GM12878 (cell line): ENCODE data around the gene RBBP6. TPM values are rescaled to one million over a fixed set of nuclear protein-coding genes. Genes with fewer than 3 reads are reported as not detected.

Experiments used
- ATAC-seq: fragments of 200-7000 bp; cut with Tn5 transposase; 3 replicates; pipeline ENCODE4 v1.9.1; 2020; ENCODE audit warnings: mild to moderate bottlenecking, moderate library complexity
- BruUV-seq: library from RNA; stranded (reverse); fragments of 400-500 nt; replicated peaks from 2 replicates; lab custom pipeline; 2021; lab: Mats Ljungman, UMichigan
- CTCF ChIA-PET: fragments of 300-600 bp; sonication (Branson Sonifier 250); formaldehyde crosslinking; extraction: SDS; loops from one replicate; lab custom pipeline; 2021; ENCODE audit warnings: inconsistent platforms; lab: Yijun Ruan, JAX
- POLR2A ChIA-PET: fragments of 350-600 bp; formaldehyde crosslinking; extraction: SDS; loops from one replicate; lab custom pipeline; 2021; ENCODE audit warnings: inconsistent platforms; lab: Charles Lee
- RAD21 ChIA-PET: fragments of 300-600 bp; sonication (Branson Sonifier 250); formaldehyde crosslinking; loops from one replicate; lab custom pipeline; 2023; ENCODE audit warnings: antibody characterized with exemption; ENCODE audit not compliant: unreplicated experiment; lab: Charles Lee
- SMC1A ChIA-PET: fragments of 300-600 bp; sonication (Branson Sonifier 250); formaldehyde crosslinking; loops from one replicate; lab custom pipeline; 2023; ENCODE audit not compliant: unreplicated experiment, uncharacterized antibody; lab: Charles Lee
- DNase-seq: peaks from one replicate; pipeline ENCODE4 v3.0.0-alpha.2; 2011; ENCODE audit warnings: low read depth, low spot score
- FAIRE-seq: peaks from 3 replicates; lab custom pipeline; 2011; peaks lifted over from hg19 to GRCh38; lab: Jason Lieb, UNC
- H2AFZ ChIP-seq: 2 replicates; pipeline ENCODE4 v1.6.0; 2011; ENCODE audit warnings: low read depth, low read length, control low read depth; ENCODE audit not compliant: control insufficient read depth
- H3K27ac ChIP-seq: 2 replicates; pipeline ENCODE4 v1.5.1; 2011; ENCODE audit warnings: control low read depth; ENCODE audit not compliant: control insufficient read depth, insufficient read depth
- H3K27me3 ChIP-seq, 2 experiments: replicated peaks in 1 of 2; 2 replicates each; pipeline versions ENCODE4 v1.6.0 to v1.6.1; 2011; ENCODE audit warnings: low read length in 1 of 2; ENCODE audit not compliant: control insufficient read depth in 2 of 2, insufficient read depth in 2 of 2
- H3K36me3 ChIP-seq, 2 experiments: 2 replicates each; pipeline ENCODE4 v1.5.1; 2011; ENCODE audit warnings: low read length in 1 of 2; ENCODE audit not compliant: control insufficient read depth in 2 of 2, insufficient read depth in 2 of 2
- H3K4me1 ChIP-seq: 2 replicates; pipeline ENCODE4 v1.6.1; 2011; ENCODE audit warnings: mild to moderate bottlenecking, low read length, moderate library complexity, mixed read lengths; ENCODE audit not compliant: control insufficient read depth, insufficient read depth
- H3K4me2 ChIP-seq: 2 replicates; pipeline ENCODE4 v1.6.0; 2011; ENCODE audit warnings: control low read depth; ENCODE audit not compliant: control insufficient read depth, insufficient read depth
- H3K4me3 ChIP-seq: fragments of 200-600 bp; sonication (generic); 2 replicates; pipeline ENCODE4 v1.5.1; 2016
- H3K79me2 ChIP-seq: 2 replicates; pipeline ENCODE4 v1.6.0; 2011; ENCODE audit warnings: low read length; ENCODE audit not compliant: control insufficient read depth, insufficient read depth
- H3K9ac ChIP-seq: 2 replicates; pipeline ENCODE4 v1.8.0; 2011; ENCODE audit warnings: low read length, control low read depth, mixed read lengths; ENCODE audit not compliant: control insufficient read depth, insufficient read depth
- H3K9me3 ChIP-seq: replicated peaks from 3 replicates; pipeline ENCODE4 v1.5.1; 2011; ENCODE audit warnings: mild to moderate bottlenecking, low read length; ENCODE audit not compliant: control insufficient read depth, insufficient read depth
- H4K20me1 ChIP-seq: 2 replicates; pipeline ENCODE4 v1.6.0; 2011; ENCODE audit not compliant: control insufficient read depth, insufficient read depth
- EGR1 ChIP-seq, 2 experiments: IDR thresholded peaks; 1 replicate in 1 of 2; 2 replicates in 1 of 2; pipeline ENCODE4 v1.6.1; 2011 to 2012; ENCODE audit warnings: low read depth in 2 of 2, low read length in 2 of 2, borderline replicate concordance in 1 of 2, mild to moderate bottlenecking in 1 of 2, moderate library complexity in 1 of 2
- IKZF2 ChIP-seq, 2 experiments: fragments of 450-650 bp; IDR thresholded peaks; 2 replicates each; pipeline ENCODE4 v1.6.1; 2017; ENCODE audit warnings: mild to moderate bottlenecking in 2 of 2, moderate library complexity in 2 of 2
- JUNB ChIP-seq: IDR thresholded peaks from 2 replicates; pipeline ENCODE4 v1.6.1; 2016; ENCODE audit warnings: antibody characterized with exemption, mild to moderate bottlenecking
- PML ChIP-seq: IDR thresholded peaks from 2 replicates; pipeline ENCODE4 v1.6.1; 2012; ENCODE audit warnings: low read length, inconsistent platforms
- POLR2A ChIP-seq: IDR thresholded peaks from 2 replicates; pipeline ENCODE4 v1.6.1; 2011; ENCODE audit warnings: low read depth, mild to moderate bottlenecking, low read length
- POLR2AphosphoS5 ChIP-seq: IDR thresholded peaks from 2 replicates; pipeline ENCODE4 v1.6.1; 2011; ENCODE audit warnings: mild to moderate bottlenecking, low read length, inconsistent platforms
- SRF ChIP-seq, 2 experiments: IDR thresholded peaks; 2 replicates each; pipeline ENCODE4 v1.6.1; 2011; ENCODE audit warnings: low read depth in 2 of 2, low read length in 2 of 2, mild to moderate bottlenecking in 1 of 2, moderate library complexity in 1 of 2
- ZSCAN29 ChIP-seq: fragments of 450-650 bp; IDR thresholded peaks from 2 replicates; pipeline ENCODE4 v1.6.1; 2017; ENCODE audit warnings: mild to moderate bottlenecking, moderate library complexity
- WGBS: methylation state at CpG from one replicate; pipeline ENCODE4 v1.1.6; 2016; ENCODE audit warnings: low lambda C conversion rate; ENCODE audit not compliant: insufficient replicate concordance, insufficient coverage; ENCODE audit errors: missing lambda C conversion rate; 5-methylcytosine and 5-hydroxymethylcytosine counted together
- in situ Hi-C: fragments of 300-500 bp; cut with MboI; formaldehyde crosslinking; loops from 9 replicates; pipeline ENCODE4 v1.14.3; 2018; ENCODE audit warnings: mixed read lengths
- intact Hi-C: fragments of 100-400 bp; cut with micrococcal nuclease; formaldehyde crosslinking; loops from one replicate; pipeline ENCODE4 v1.14.2; 2022; ENCODE audit not compliant: unreplicated experiment
- polyA plus RNA-seq, 11 experiments: library from polyadenylated mRNA; depleted of rRNA in 4 of 11; unstranded in 6 of 11; stranded (reverse) in 5 of 11; fragments of >200 nt; fragmentation: Nextera tagmentation in 4 of 11; fragmentation: Illumina TruSeq in 1 of 11; extraction: Ambion mirVana in 4 of 11; extraction: Trizol in 1 of 11; gene quantifications; 1 replicate in 1 of 11; 2 replicates in 10 of 11; pipeline versions ENCODE4 v1.2.1 to v1.2.3, GENCODE V29; 2011 to 2016; ENCODE audit warnings: inconsistent platforms in 2 of 11, missing spikeins in 2 of 11, low read depth in 1 of 11
- total RNA-seq, 4 experiments: library from RNA; depleted of rRNA in 3 of 4; stranded (reverse); fragments of >200 nt in 3 of 4; fragmentation: Illumina TruSeq in 1 of 4; extraction: Trizol in 1 of 4; gene quantifications; 2 replicates each; pipeline versions ENCODE4 v1.2.1 to v1.2.3, GENCODE V29; 2013 to 2021

RBBP6 gene
- total and polyA plus RNA-seq, 10 of the 15 experiments (the other 5 are each of a cell fraction or from before 2014, with no cell fraction given), result 16.9 to 80.2 (median 36.5) TPM

DNA sequence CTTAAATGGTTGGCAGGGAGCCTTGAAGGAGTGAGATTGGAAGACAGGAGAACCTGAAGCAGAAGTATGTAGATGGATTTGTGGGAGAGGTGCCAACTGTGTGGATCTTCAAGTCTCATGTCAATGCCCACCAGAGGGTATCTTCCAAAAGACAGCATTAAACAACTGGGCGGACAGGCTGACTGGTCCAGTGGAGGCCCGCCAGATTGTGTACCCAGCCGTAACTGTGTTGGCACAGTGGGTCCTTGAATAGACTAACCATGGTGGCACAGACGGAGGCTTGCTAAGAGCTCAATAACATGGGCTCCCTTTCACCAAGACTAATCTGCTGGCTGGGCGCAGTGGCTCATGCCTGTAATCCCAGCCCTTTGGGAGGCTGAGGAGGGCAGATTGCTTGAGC lies 24.2 kb upstream of the RBBP6 start:
- ChIA-PET CTCF (interaction anchor here (0.6 to 4.7 kb wide), 6 partner anchors 11 to 31 kb away, joined by 3 to 26 read pairs (median 3); partner anchors contain the start of gene RBBP6), POLR2A (no interaction called here), RAD21 (no interaction called here), SMC1A (interaction anchor here (0.8 to 1.2 kb wide), 3 partner anchors 16 to 392 kb away, joined by 3 to 6 read pairs (median 3); no protein-coding TSS in a partner anchor)
- ATAC-seq (no peak), DNase-seq (no peak), FAIRE-seq (no peak)
- no peak overlapping the region for H3K4me2 ChIP-seq
- intact Hi-C loops (no loop called here), in situ Hi-C loops (loop anchor here (10.0 kb wide), 1 partner anchor 710 kb away; no protein-coding TSS in a partner anchor)
- no peak overlapping the region for H3K9ac ChIP-seq
- BruUV-seq, result no TSS peak
- no peaks in the 10 kb centered on the region for H3K4me1 ChIP-seq
- TF ChIP-seq PML (no peak), IKZF2 (IDR thresholded peaks at IDR 0.05) (no peak), POLR2A (no peak), ZSCAN29 (no peak), POLR2AphosphoS5 (no peak), JUNB (no peak), SRF (IDR thresholded peaks at IDR 0.05; ENCODE audit: low read depth in 2 of 2, low read length in 2 of 2) (no peak), EGR1 (IDR thresholded peaks at IDR 0.05; ENCODE audit: borderline replicate concordance in 1 of 2, low read depth in 2 of 2, low read length in 2 of 2) (no peak)
- H3K4me3 ChIP-seq, result no peak overlapping the region
- H3K79me2 ChIP-seq, result no peaks in the 10 kb centered on the region
- no peaks in the 10 kb centered on the region for H3K36me3 ChIP-seq
- no peak overlapping the region for H2AFZ ChIP-seq
- no peak overlapping the region for H3K27ac ChIP-seq
- no peaks in the 10 kb centered on the region; a peak in 1 of 4 replicates for H3K27me3 ChIP-seq
- no peaks in the 10 kb centered on the region for H4K20me1 ChIP-seq
- no peaks in the 10 kb centered on the region for H3K9me3 ChIP-seq
- 76% methylated on average over 5 of the region's 5 CpGs for WGBS
